ENCODE results near the gene GRIK2. TPM values are rescaled to one million over a fixed set of nuclear protein-coding genes. Genes with fewer than 3 reads are reported as not detected.

Gene GRIK2
- total RNA-seq, 1 experiment from 2014 or later, result not detected

DNA sequence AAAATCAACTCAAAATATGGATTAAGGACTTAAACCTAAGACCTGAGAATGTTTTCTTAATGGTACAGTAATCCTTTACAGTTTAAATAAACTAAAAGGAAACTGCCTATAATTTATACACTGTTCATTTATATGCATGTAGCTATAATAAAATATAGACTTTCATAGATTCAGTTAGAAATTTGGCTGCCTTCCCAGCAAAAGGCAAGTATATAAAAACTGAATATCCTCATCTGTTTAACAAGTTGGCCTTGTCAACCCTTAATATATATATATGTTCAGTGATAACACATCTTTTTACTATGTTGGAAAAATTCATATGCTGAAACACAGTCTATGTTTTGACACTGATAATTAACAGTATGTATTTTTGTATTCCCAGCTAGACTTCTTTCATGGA is 123.1 kb downstream of the GRIK2 start:
- DNase-seq (ENCODE audit: low spot score), result no peak
- in situ Hi-C loops (cut with HindIII; ENCODE audit: low sequenced_read_pairs), result no loop called here

DNA sequence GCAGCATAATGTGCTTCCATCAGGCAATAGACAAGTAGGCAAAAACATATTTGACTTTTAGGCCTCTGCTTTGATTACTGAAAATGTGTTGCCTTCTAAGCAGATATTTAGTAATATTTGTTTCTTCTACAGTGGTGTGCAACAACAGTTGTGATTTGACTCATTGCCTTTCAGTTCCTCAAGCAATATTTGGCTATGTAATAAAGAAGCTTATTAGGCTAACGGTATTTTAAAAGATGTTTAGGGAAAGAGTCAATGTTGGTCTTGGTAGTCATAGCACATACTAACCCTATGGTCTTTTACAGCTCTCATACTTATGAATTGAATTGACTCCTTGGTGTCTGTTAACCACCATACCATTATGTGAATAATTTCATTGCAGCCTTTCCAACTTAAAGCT is 124.1 kb downstream of the GRIK2 start:
- no peak for DNase-seq (ENCODE audit: low spot score)
- in situ Hi-C loops (cut with HindIII; ENCODE audit: low sequenced_read_pairs), result no loop called here

GRCh38 chr6:101522254-101522653 is 128.7 kb downstream of the GRIK2 start:
- no peak for DNase-seq (ENCODE audit: low spot score)
- in situ Hi-C loops (cut with HindIII; ENCODE audit: low sequenced_read_pairs), result no loop called here

DNA sequence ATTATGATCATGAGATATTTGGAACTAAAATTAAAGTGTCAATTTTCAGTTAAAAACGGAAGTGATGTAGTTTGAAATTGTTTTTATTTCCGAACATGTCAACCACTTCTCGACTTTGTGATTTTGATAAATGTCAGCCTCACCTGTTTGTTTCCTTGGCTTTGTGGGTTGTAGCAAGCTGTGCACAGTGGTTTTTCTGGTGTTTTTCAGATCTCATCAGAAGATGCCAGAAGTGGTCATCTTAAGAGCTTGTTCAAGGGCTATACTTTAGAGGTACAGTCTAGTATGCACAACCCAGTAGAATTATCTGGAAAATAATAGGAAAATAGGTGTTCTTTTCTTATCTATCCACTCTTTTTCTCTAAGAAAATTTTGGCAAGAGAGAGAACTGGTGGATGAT is 134.0 kb downstream of the GRIK2 start:
- DNase-seq (ENCODE audit: low spot score), result no peak
- in situ Hi-C loops (cut with HindIII; ENCODE audit: low sequenced_read_pairs), result no loop called here

DNA sequence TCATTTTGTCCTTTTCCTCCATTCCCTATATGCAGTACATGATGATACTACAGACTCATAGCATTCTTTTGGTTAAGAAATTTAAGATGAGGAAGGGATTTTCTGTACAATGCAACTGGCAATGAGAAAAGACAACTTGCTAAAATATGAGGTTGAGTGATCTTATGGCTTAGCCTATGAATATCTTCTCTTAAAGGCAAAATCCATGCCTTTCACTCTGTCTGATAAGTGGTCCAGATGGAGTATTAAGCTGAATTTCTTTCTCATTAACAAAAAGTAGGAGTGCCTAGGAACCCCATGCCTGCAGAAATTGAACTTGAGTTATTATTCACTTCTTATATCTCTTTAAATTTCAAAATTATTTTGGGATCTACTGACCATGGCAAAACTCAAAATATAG is 135.3 kb downstream of the GRIK2 start:
- in situ Hi-C loops (cut with HindIII; ENCODE audit: low sequenced_read_pairs), result no loop called here
- DNase-seq (ENCODE audit: low spot score), result no peak

DNA sequence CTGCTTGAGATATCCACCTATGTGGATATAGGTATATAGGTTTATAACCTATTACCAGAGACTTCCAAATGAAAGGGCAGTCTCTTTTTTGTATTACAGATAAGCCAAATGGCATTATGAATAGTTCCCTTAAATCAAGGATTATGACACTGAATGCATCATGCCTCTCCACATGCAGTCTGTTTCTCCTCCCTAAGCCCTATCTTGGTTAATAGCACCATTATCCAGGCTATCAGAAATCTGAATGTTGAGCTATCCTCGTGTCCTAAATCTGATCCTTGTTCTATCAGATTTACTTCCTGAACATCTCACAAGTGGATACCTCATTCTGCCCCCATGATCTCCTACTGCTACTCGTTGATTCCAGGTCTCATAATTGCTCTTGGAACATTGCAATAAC is 138.0 kb downstream of the GRIK2 start:
- DNase-seq (ENCODE audit: low spot score), result no peak
- in situ Hi-C loops (cut with HindIII; ENCODE audit: low sequenced_read_pairs), result no loop called here

DNA sequence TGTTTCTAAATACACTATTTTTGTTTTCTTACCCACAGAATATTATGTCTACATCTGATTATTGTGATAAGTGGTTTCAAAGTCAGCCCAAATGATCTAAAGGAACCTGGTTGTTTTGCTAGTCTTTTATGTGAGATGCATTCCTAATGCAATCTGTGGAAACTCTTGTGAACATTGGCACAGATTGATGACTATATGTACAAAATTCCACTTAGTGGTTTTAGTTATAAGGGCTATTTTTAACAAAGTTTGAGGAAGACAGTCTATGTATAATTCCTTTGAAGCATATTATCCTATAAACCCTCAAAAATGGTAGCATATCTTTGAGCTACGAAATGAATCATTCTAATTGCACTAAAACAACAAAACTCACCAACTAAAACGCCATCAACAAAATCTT is 140.9 kb downstream of the GRIK2 start:
- in situ Hi-C loops (cut with HindIII; ENCODE audit: low sequenced_read_pairs), result no loop called here
- no peak for DNase-seq (ENCODE audit: low spot score)

GRCh38 chr6:101534821-101535220 is 141.3 kb downstream of the GRIK2 start:
- in situ Hi-C loops (cut with HindIII; ENCODE audit: low sequenced_read_pairs), result no loop called here
- peak; percentile 75 for DNase-seq (ENCODE audit: low spot score)

DNA sequence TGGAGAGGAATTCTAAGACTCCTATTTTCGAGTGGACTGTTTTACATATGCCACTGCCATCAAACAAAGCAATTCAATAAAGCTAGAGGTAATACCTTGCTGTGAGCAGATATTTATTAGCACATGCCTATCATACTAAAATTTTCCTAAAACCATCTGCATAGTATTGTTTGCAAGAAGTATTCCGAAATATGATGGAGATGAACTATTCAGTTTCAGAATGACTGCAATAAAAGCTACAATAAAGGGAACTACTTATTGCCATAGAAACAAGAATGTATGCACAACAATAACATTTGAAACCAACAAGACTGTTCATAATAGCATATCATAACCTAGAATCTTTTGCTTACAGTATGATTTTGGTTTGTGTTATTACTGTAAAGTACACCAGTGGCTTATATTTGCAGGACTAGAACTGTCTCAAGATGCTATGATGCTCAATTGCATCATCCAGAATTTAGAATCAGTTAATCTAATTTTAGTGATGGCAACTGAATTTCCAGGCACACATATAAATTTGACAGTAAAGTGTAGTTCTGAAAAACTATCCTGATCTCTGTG is 144.3 kb downstream of the GRIK2 start:
- in situ Hi-C loops (cut with HindIII; ENCODE audit: low sequenced_read_pairs), result no loop called here
- DNase-seq (ENCODE audit: low spot score), result no peak

GRCh38 chr6:101539510-101540245 is 146.2 kb downstream of the GRIK2 start:
- in situ Hi-C loops (cut with HindIII; ENCODE audit: low sequenced_read_pairs), result no loop called here
- DNase-seq (ENCODE audit: low spot score), result no peak

GRCh38 chr6:101541894-101542293 is 148.4 kb downstream of the GRIK2 start:
- DNase-seq (ENCODE audit: low spot score), result peak; percentile 60
- in situ Hi-C loops (cut with HindIII; ENCODE audit: low sequenced_read_pairs), result no loop called here

DNA sequence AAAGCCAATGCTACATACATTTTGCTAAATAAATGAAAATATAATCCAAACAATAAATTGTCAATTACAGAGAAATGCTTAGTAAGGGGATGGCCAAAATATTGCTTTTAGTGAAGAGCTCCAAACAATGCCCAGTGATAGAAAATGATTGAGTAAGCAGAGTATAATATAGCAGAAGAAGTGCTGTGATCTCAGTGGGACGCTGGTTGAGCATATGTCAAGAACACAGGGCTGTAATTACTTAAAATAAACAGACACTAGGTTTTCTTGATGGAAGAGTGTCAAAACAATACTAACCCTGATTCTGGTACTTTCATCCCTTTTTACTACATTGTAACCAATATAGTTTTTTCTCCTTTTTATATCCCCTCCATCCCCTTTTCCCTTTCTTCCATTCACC is 150.3 kb downstream of the GRIK2 start:
- peak; percentile 85 for DNase-seq (ENCODE audit: low spot score)
- in situ Hi-C loops (cut with HindIII; ENCODE audit: low sequenced_read_pairs), result no loop called here

- no peak for DNase-seq (ENCODE audit: low spot score)
- in situ Hi-C loops (cut with HindIII; ENCODE audit: low sequenced_read_pairs), result no loop called here
Measured at GRCh38 chr6:101544286-101544685, 150.8 kb downstream of the GRIK2 start.

GRCh38 chr6:101545191-101545590 is 151.7 kb downstream of the GRIK2 start:
- in situ Hi-C loops (cut with HindIII; ENCODE audit: low sequenced_read_pairs), result no loop called here
- no peak for DNase-seq (ENCODE audit: low spot score)

DNA sequence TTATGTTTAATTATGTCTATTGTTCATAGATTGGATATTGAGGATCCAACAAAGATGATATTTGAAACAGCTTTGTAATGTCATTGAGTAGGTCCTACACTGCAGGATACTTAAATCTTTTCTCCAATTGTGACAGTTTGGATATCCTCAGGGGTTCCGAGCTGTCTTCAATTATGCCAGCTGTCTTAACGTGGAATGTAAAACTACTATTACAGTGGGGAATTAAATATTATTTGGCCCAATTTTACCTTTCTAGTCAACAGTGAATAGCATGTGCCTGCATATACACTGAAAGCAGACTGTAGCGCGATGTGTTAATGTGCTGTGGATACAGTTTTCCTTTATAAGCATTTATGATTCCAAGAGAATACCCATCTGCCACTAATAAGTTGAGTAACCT is 156.9 kb downstream of the GRIK2 start:
- in situ Hi-C loops (cut with HindIII; ENCODE audit: low sequenced_read_pairs), result no loop called here
- peak; percentile 73 for DNase-seq (ENCODE audit: low spot score)

- DNase-seq (ENCODE audit: low spot score), result no peak
- in situ Hi-C loops (cut with HindIII; ENCODE audit: low sequenced_read_pairs), result no loop called here
Measured at GRCh38 chr6:101554231-101554630, 160.7 kb downstream of the GRIK2 start.

DNA sequence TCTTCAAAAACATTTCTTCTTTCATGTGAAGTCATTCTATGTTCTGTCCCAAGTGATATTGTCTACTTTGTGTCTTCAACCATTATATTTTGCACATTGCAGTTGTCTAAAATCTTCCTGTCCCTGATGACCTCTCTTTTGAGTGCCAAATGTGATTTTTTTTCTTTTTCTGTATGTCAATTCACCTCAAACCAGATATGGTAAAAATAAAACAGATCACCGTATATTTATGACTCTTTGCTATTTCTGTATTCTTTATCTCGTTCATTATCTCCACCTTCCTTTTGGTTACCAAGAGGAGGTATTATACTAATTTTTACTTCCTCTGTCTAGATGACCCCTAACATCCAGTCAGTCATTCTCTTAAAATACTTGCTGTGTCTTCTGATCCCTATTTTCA is 165.2 kb downstream of the GRIK2 start:
- in situ Hi-C loops (cut with HindIII; ENCODE audit: low sequenced_read_pairs), result no loop called here
- DNase-seq (ENCODE audit: low spot score), result no peak

DNA sequence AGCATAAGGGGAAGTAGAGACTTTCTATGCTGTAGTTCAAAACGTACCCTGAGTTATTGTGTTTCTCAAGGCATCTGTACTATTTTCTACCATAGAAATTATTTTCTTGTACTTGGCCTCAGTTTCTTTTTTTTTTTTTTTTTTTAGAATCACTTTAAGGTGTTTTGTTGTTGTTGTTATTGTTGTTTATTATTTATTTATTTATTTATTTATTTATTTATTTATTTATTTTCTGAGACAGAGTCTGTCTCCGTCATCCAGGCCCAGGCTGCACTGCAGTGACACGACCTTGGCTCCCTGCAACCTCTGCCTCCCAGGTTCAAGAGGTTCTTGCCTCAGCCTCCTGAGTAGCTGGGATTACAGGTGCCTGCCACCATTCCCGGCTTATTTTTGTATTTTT is 179.1 kb downstream of the GRIK2 start:
- DNase-seq (ENCODE audit: low spot score), result no peak
- in situ Hi-C loops (cut with HindIII; ENCODE audit: low sequenced_read_pairs), result no loop called here

GRCh38 chr6:101577091-101577490 is 183.6 kb downstream of the GRIK2 start:
- in situ Hi-C loops (cut with HindIII; ENCODE audit: low sequenced_read_pairs), result no loop called here
- no peak for DNase-seq (ENCODE audit: low spot score)

DNA sequence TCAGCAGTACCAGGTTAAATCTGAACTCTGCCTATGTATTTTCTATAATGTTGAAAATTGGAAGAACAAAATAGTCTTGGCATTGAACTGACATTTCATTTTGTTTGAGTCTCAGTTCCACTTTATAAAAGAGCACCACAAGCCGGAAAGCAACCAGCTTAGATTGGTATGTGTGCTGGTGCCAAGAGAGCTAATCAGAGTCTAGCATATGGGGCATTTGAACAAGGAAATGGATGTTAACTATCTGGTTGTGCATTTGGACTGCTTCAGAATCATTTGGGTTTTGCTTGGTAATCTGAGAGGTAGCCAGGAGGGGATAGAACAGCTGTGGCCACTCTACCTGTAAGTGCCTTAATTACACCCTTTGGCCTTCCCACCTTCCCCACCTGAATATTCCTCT is 184.8 kb downstream of the GRIK2 start:
- peak; percentile 55 for DNase-seq (ENCODE audit: low spot score)
- in situ Hi-C loops (cut with HindIII; ENCODE audit: low sequenced_read_pairs), result no loop called here

DNA sequence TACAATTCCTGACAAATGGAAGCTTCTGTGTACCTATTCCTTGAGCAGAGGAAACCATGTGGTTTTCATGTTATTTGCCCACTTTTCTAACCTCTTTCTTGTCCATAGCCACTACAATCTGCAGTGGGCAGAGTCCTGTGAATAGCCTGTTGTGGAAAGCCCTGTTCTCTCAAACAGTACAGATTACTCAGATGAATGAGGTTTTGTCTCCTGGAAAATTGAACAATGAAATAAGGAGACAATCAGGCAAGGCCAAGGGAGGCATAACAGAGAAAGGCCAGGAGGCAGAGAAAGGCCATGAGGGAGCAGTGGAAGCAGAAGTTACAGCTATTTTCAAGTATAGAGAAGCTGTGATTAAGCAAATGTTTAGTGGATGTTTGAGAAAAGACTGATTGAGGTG is 189.3 kb downstream of the GRIK2 start:
- in situ Hi-C loops (cut with HindIII; ENCODE audit: low sequenced_read_pairs), result no loop called here
- no peak for DNase-seq (ENCODE audit: low spot score)
